ENCODE results near the gene SLC17A9. TPM values are rescaled to one million over a fixed set of nuclear protein-coding genes. Genes with fewer than 3 reads are reported as not detected.

The SLC17A9 gene
- 10 to 100 TPM in 2 of 3 donors, 1 to 10 TPM in 1; 6.8 to 16.1 (median 13.3) TPM for total RNA-seq

GRCh38 chr20:62952373-62952967 is at the start of gene SLC17A9:
TSS of gene SLC17A9 (plus strand) at chr20:62952709. CDS start at chr20:62952831, 122 bp downstream.
- DNase-seq (no peak), ATAC-seq (peak; percentile 58 to 61)
- Mint-ChIP-seq H3K9me3 (no peaks in the 10 kb centered on the region), H3K36me3 (ENCODE audit: insufficient read depth) (peaks cover 23% of the 10 kb centered on the region), H3K27me3 (ENCODE audit: low read depth) (no peaks in the 10 kb centered on the region), H3K4me1 (ENCODE audit: low read depth) (peaks cover 25% of the 10 kb centered on the region), H3K4me3 (peak within 1 kb of the TSS; percentile 51)

GRCh38 chr20:62902926-62903615 is 49.4 kb upstream of the SLC17A9 start:
- H3K36me3 Mint-ChIP-seq (ENCODE audit: insufficient read depth), result peaks cover 38% of the 10 kb centered on the region
- no peak overlapping the region for H3K4me3 Mint-ChIP-seq
- ATAC-seq (peak; percentile 22 to 27), DNase-seq (no peak)
- H3K4me1 Mint-ChIP-seq (ENCODE audit: low read depth), result peaks cover 31% of the 10 kb centered on the region
- H3K27me3 Mint-ChIP-seq (ENCODE audit: low read depth), result no peaks in the 10 kb centered on the region
- no peaks in the 10 kb centered on the region for H3K9me3 Mint-ChIP-seq

DNA sequence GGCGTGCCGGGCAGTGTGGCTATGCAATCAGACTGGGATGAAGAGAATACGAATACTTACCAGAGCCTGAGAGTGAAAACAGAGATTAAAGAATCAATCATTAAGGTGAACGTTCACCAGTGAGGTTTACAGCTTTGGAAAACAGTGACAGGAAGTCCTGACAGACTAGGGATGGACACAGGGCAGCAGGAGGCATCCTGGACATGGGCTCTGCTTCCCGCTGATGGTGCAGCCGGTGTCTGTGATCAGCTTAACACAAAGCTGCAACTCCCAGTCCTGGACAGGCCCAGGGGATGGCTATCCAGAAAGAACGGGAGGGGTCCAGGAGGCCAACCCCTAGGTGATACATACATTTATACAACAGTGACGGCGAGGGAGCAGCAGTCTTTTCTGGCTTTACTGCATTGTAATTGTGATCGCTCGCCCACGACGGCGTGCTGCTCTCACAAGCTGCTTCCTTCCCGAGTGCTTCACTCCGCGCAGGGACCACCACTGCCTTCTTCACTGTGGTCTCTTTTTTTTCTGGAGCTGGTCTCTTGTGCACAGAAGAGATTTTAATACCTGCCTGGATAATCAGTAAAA is 46.9 kb upstream of the SLC17A9 start:
- Mint-ChIP-seq H3K4me3 (no peak overlapping the region), H3K4me1 (ENCODE audit: low read depth) (peaks cover 18% of the 10 kb centered on the region), H3K36me3 (ENCODE audit: insufficient read depth) (peaks cover 53% of the 10 kb centered on the region), H3K27me3 (ENCODE audit: low read depth) (no peaks in the 10 kb centered on the region), H3K9me3 (no peaks in the 10 kb centered on the region)
- DNase-seq (no peak), ATAC-seq (no peak)

DNA sequence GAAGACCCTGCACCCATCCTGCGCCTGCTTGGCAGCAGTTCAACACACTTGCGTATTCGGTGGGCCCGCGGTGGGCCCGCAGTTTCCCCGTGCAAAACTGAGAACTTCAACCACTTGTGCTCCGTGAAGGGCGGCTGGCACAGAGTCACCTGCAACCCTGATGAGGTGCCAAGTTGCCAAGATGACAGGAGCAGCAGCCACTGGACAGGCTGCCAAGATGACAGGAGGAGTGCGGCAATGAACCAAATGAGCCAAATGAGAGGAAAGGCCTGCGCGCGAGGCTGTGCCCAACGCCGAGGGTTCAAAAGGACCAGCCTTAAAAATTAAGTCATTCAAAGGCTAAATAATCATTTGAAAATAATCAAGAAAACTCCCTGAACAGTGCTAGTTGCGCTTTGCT is 46.3 kb upstream of the SLC17A9 start:
- Mint-ChIP-seq H3K27me3 (ENCODE audit: low read depth) (no peaks in the 10 kb centered on the region), H3K36me3 (ENCODE audit: insufficient read depth) (peaks cover 56% of the 10 kb centered on the region), H3K9me3 (no peaks in the 10 kb centered on the region), H3K4me3 (no peak overlapping the region), H3K4me1 (ENCODE audit: low read depth) (peaks cover 17% of the 10 kb centered on the region)
- DNase-seq (no peak), ATAC-seq (no peak)

DNA sequence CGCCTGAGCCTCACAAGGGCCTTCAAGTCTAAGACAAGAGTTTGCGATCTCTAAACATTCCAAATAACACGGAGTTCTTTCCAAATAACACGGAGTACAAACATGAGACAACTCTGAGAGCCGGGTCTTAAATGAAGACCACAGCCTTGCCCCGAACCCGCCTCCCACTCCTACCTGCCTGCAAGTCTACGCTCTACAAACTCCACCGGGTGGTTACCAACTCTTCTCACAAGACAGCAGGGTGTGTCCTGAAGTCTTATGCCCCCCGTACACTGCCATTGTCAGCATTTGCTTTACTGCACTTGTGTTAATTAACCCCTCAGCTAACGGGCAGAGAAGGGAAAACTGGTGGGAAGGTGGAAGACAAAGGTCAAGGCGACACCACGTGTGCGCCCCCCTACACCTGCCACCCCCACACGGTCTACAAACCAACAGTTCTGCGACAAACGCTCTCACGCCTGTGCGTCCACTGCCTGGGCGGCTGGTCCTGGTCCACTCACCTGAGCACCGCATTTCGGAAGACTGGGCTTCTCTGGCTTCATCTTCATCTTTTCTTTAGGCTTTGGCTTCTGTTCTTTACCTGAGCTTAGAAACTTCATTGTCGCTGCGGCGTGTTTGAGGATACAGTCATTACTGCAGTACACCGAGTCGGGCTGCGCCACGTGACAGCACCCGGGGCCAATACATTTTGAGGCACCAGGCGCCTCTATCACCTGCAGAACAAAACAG is 45.7 kb upstream of the SLC17A9 start:
- Mint-ChIP-seq H3K9me3 (no peaks in the 10 kb centered on the region), H3K27me3 (ENCODE audit: low read depth) (no peaks in the 10 kb centered on the region), H3K4me1 (ENCODE audit: low read depth) (peaks cover 17% of the 10 kb centered on the region), H3K36me3 (ENCODE audit: insufficient read depth) (peaks cover 56% of the 10 kb centered on the region), H3K4me3 (no peak overlapping the region)
- no peak for ATAC-seq
- DNase-seq, result no peak

GRCh38 chr20:62907384-62908317 is 44.9 kb upstream of the SLC17A9 start:
- DNase-seq (no peak), ATAC-seq (peak; percentile 72 to 78)
- Mint-ChIP-seq H3K9me3 (no peaks in the 10 kb centered on the region), H3K4me3 (no peak overlapping the region), H3K36me3 (ENCODE audit: insufficient read depth) (peaks cover 53% of the 10 kb centered on the region), H3K4me1 (ENCODE audit: low read depth) (peaks cover 17% of the 10 kb centered on the region), H3K27me3 (ENCODE audit: low read depth) (no peaks in the 10 kb centered on the region)

DNA sequence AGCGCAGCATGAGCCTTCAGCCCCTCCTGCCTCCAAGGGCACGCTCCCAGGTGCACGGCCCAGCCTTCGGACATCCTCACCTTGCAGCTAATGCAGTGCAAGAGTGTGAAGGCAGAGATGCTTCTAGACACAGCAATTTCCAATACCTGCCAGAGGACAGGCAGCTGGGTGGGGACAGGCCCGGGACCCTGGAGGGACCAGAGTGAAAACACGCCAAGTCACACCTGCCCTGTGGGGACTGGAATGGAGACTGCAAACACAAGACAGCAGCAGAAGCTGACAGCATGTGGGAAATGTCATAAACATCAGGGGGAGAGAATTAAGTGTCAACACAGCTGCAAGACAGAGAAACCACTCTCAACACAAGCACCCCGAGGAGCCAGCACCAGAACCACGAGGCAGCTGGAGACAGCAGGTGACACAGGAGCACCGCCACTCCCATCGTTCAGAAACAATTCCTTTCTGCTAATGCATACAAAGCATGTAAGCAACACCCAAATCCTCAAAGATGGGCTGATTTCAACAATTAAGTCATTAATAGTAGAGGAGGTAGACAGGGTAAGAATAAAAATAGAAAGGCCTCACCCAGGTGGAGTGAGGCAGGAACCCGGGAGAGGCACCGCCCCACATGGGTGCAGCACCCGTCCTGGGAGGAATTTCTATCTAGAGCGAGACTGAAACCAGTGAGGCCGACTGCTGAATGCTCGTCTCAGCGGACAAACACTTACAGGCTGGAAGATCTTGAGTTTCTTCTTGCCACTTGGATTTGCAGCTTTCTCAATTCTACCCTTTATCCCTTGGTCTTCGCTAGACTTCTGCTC is 43.3 kb upstream of the SLC17A9 start:
- Mint-ChIP-seq H3K4me3 (no peak overlapping the region), H3K9me3 (no peaks in the 10 kb centered on the region), H3K36me3 (ENCODE audit: insufficient read depth) (peaks cover 50% of the 10 kb centered on the region), H3K4me1 (ENCODE audit: low read depth) (peaks cover 24% of the 10 kb centered on the region), H3K27me3 (ENCODE audit: low read depth) (no peaks in the 10 kb centered on the region)
- no peak for DNase-seq
- ATAC-seq, result no peak

GRCh38 chr20:62910217-62910766 is 42.2 kb upstream of the SLC17A9 start:
- Mint-ChIP-seq H3K4me3 (no peak overlapping the region), H3K36me3 (ENCODE audit: insufficient read depth) (peaks cover 41% of the 10 kb centered on the region), H3K4me1 (ENCODE audit: low read depth) (peaks cover 34% of the 10 kb centered on the region), H3K27me3 (ENCODE audit: low read depth) (no peaks in the 10 kb centered on the region), H3K9me3 (no peaks in the 10 kb centered on the region)
- DNase-seq (no peak), ATAC-seq (no peak)

- no peak for DNase-seq
- no peak overlapping the region for H3K4me3 Mint-ChIP-seq
- ATAC-seq, result no peak
- peaks cover 37% of the 10 kb centered on the region for H3K36me3 Mint-ChIP-seq (ENCODE audit: insufficient read depth)
- H3K9me3 Mint-ChIP-seq, result no peaks in the 10 kb centered on the region
- H3K27me3 Mint-ChIP-seq (ENCODE audit: low read depth), result no peaks in the 10 kb centered on the region
- H3K4me1 Mint-ChIP-seq (ENCODE audit: low read depth), result peaks cover 41% of the 10 kb centered on the region
Observed at GRCh38 chr20:62910777-62911497, 41.6 kb upstream of the SLC17A9 start.

DNA sequence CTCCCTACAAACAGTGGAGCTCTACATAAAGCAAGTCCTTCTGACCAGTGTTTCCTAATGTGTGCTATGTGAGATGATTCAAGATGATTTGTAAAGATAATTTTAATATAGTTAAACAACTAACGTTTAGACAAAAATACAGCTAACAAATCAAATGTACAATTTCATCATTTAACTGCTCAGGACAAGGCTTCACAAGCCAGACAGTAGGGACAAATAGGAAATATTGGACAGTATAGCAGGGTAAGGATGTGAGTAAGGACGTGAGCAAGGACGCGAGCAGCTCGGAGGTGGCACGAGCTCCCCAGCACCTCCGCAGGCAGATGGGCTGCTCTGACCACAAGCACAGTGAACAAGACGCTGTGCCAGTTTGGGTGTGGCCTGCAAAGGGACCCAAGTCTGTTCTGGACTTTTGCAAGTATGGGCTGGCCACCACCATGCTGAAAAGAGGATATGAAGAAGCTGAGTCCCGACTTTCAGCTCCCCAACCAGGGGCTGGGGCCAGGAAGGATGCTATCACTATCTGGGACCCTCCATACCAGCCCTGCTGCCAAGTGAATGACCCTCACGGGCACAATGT is 40.7 kb upstream of the SLC17A9 start:
- no peaks in the 10 kb centered on the region for H3K9me3 Mint-ChIP-seq
- no peak for ATAC-seq
- no peak overlapping the region for H3K4me3 Mint-ChIP-seq
- H3K36me3 Mint-ChIP-seq (ENCODE audit: insufficient read depth), result peaks cover 32% of the 10 kb centered on the region
- no peak for DNase-seq
- peaks cover 48% of the 10 kb centered on the region for H3K4me1 Mint-ChIP-seq (ENCODE audit: low read depth)
- no peaks in the 10 kb centered on the region for H3K27me3 Mint-ChIP-seq (ENCODE audit: low read depth)

- DNase-seq, result no peak
- Mint-ChIP-seq H3K4me1 (ENCODE audit: low read depth) (peaks cover 57% of the 10 kb centered on the region), H3K9me3 (no peaks in the 10 kb centered on the region), H3K4me3 (no peak overlapping the region), H3K27me3 (ENCODE audit: low read depth) (no peaks in the 10 kb centered on the region), H3K36me3 (ENCODE audit: insufficient read depth) (peaks cover 24% of the 10 kb centered on the region)
- no peak for ATAC-seq
Observed at GRCh38 chr20:62913043-62913630, 39.4 kb upstream of the SLC17A9 start.

DNA sequence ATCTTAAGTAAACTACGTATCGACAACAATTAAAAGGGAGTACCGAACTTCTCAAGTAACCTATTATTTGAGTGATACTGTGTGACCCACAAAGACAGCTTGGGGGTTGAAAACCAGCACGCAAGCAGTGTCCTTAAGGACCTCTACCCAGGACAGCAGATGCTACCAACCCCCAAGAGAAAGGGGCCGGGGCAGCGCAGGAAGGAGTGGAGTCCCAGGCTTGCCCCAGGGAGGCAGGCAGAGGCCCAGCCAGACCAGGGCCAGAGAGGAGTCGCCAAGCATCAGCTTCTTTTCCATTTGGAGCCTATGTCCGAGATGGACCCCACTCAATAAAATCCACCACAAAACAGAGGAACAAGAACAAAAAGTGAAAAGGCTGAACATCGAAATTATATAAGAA is 38.1 kb upstream of the SLC17A9 start:
- Mint-ChIP-seq H3K36me3 (ENCODE audit: insufficient read depth) (peaks cover 20% of the 10 kb centered on the region), H3K9me3 (no peaks in the 10 kb centered on the region), H3K4me3 (no peak overlapping the region), H3K4me1 (ENCODE audit: low read depth) (peaks cover 65% of the 10 kb centered on the region), H3K27me3 (ENCODE audit: low read depth) (no peaks in the 10 kb centered on the region)
- no peak for ATAC-seq
- no peak for DNase-seq
